HepG2 (cell line): ENCODE results near the gene SIRPA. TPM values are rescaled to one million over a fixed set of nuclear protein-coding genes. Genes with fewer than 3 reads are reported as not detected.

Experiments used
- ATAC-seq: fragments of 200-7000 bp; cut with Tn5 transposase; 3 replicates; pipeline ENCODE4 v1.9.1; 2020; ENCODE audit warnings: mild to moderate bottlenecking, moderate library complexity
- BruUV-seq: library from RNA; stranded (reverse); fragments of 400-500 nt; replicated peaks from 2 replicates; lab custom pipeline; 2021; lab: Mats Ljungman, UMichigan
- CTCF ChIA-PET: fragments of 300-600 bp; formaldehyde crosslinking; extraction: SDS; loops from one replicate; lab custom pipeline; 2021; ENCODE audit warnings: low total read pairs, inconsistent platforms, low intra/inter-chr PET ratio; lab: Yijun Ruan, JAX
- POLR2A ChIA-PET: fragments of 350-600 bp; sonication (Branson Sonifier 250); formaldehyde crosslinking; loops from one replicate; lab custom pipeline; 2020; ENCODE audit warnings: antibody characterized with exemption, inconsistent platforms; lab: Yijun Ruan, JAX
- DNase-seq: peaks from one replicate; pipeline ENCODE4 v3.0.0-alpha.2; 2015; ENCODE audit warnings: low spot score
- FAIRE-seq: peaks from 3 replicates; lab custom pipeline; 2011; peaks lifted over from hg19 to GRCh38; lab: Jason Lieb, UNC
- H2AFZ ChIP-seq: one replicate; pipeline ENCODE4 v1.6.1; 2011; ENCODE audit warnings: low read length, inconsistent platforms
- H3K27ac ChIP-seq: fragments of 300-600 bp; 3 replicates; pipeline ENCODE4 v1.8.0; 2011; ENCODE audit warnings: mixed run types, mild to moderate bottlenecking, mixed read lengths, low read length, inconsistent platforms; ENCODE audit not compliant: insufficient read depth; ENCODE audit errors: extremely low read length
- H3K27me3 ChIP-seq, 2 experiments: fragments of 200-600 bp in 1 of 2; 2 replicates in 1 of 2; 3 replicates in 1 of 2; pipeline versions ENCODE4 v1.6.0 to v1.8.0; 2011; ENCODE audit warnings: low read length in 2 of 2, mild to moderate bottlenecking in 2 of 2, moderate library complexity in 2 of 2, inconsistent platforms in 1 of 2; ENCODE audit not compliant: insufficient read depth in 2 of 2, control insufficient read depth in 1 of 2
- H3K36me3 ChIP-seq, 2 experiments: fragments of 200-600 bp in 1 of 2; replicated peaks in 1 of 2; 2 replicates in 1 of 2; 3 replicates in 1 of 2; pipeline versions ENCODE4 v1.5.1 to v1.8.0; 2011; ENCODE audit warnings: low read length in 2 of 2, inconsistent platforms in 1 of 2; ENCODE audit not compliant: insufficient read depth in 2 of 2, control insufficient read depth in 1 of 2
- H3K4me1 ChIP-seq: 2 replicates; pipeline ENCODE4 v1.5.1; 2012; ENCODE audit warnings: low read length, inconsistent platforms; ENCODE audit not compliant: insufficient read depth
- H3K4me2 ChIP-seq: 2 replicates; pipeline ENCODE4 v1.6.0; 2011; ENCODE audit warnings: low read depth, low read length, inconsistent platforms
- H3K4me3 ChIP-seq, 3 experiments: fragments of 200-600 bp in 1 of 3; sonication (generic), shearing (Covaris generic) in 1 of 3; replicated peaks in 1 of 3; 2 replicates each; pipeline ENCODE4 v1.5.1; 2011 to 2016; ENCODE audit warnings: low read length in 3 of 3, inconsistent platforms in 2 of 3, low read depth in 2 of 3, mild to moderate bottlenecking in 2 of 3, control low read depth in 1 of 3, mixed read lengths in 1 of 3; ENCODE audit not compliant: insufficient read depth in 1 of 3
- H3K79me2 ChIP-seq: one replicate; pipeline ENCODE4 v1.6.1; 2011; ENCODE audit warnings: low read length, inconsistent platforms; ENCODE audit not compliant: insufficient read depth
- H3K9ac ChIP-seq: 2 replicates; pipeline ENCODE4 v1.6.0; 2011; ENCODE audit warnings: mild to moderate bottlenecking, low read depth, low read length, inconsistent platforms; ENCODE audit not compliant: insufficient read depth
- H3K9me3 ChIP-seq: 2 replicates; pipeline ENCODE4 v1.5.1; 2012; ENCODE audit warnings: mild to moderate bottlenecking, low read length
- H4K20me1 ChIP-seq: 2 replicates; pipeline ENCODE4 v1.6.0; 2011; ENCODE audit warnings: inconsistent platforms, mild to moderate bottlenecking, low read length, moderate library complexity; ENCODE audit not compliant: insufficient read depth
- CHD4 ChIP-seq: fragments of 200-600 bp; sonication (generic); IDR thresholded peaks from 2 replicates; pipeline ENCODE4 v1.7.0; 2017; ENCODE audit warnings: mild to moderate bottlenecking, low read length, borderline replicate concordance
- FOXC1 ChIP-seq: sonication (generic); formaldehyde crosslinking; IDR thresholded peaks from 2 replicates; pipeline ENCODE4 v1.8.0; 2022; ENCODE audit warnings: mild to moderate bottlenecking, missing genetic modification reagents, borderline replicate concordance
- HNF4G ChIP-seq, 2 experiments: sonication (generic) in 1 of 2; formaldehyde crosslinking in 1 of 2; IDR thresholded peaks; 2 replicates each; pipeline versions ENCODE4 v1.4.0 to v1.6.1; 2011 to 2020; ENCODE audit warnings: borderline replicate concordance in 2 of 2, low read depth in 2 of 2, mild to moderate bottlenecking in 2 of 2, low read length in 1 of 2, missing genetic modification reagents in 1 of 2, moderate library complexity in 1 of 2
- MAFF ChIP-seq: IDR thresholded peaks from 2 replicates; pipeline ENCODE4 v1.6.1; 2011; ENCODE audit warnings: low read depth, low read length, improper control_type of control experiment
- MAFK ChIP-seq, 2 experiments: IDR thresholded peaks in 1 of 2; conservative IDR thresholded peaks in 1 of 2; 2 replicates each; pipeline ENCODE4 v1.6.1; 2011; ENCODE audit warnings: improper control_type of control experiment in 2 of 2, low read length in 2 of 2
- RFXANK ChIP-seq: IDR thresholded peaks from 2 replicates; pipeline ENCODE4 v1.6.1; 2016
- TMF1 ChIP-seq: sonication (generic); formaldehyde crosslinking; IDR thresholded peaks from 2 replicates; pipeline ENCODE4 v1.8.1; 2022; ENCODE audit warnings: low read depth, missing genetic modification reagents
- USF2 ChIP-seq, 2 experiments: sonication (generic) in 1 of 2; formaldehyde crosslinking in 1 of 2; IDR thresholded peaks; 2 replicates each; pipeline versions ENCODE4 v1.5.1 to v1.6.1; 2011 to 2020; ENCODE audit warnings: borderline replicate concordance in 1 of 2, low read depth in 1 of 2, low read length in 1 of 2, mild to moderate bottlenecking in 1 of 2, missing genetic modification reagents in 1 of 2, moderate library complexity in 1 of 2
- ZKSCAN8 ChIP-seq: IDR thresholded peaks from 2 replicates; pipeline ENCODE4 v1.6.1; 2016; ENCODE audit warnings: borderline replicate concordance, missing genetic modification reagents, missing compliant biosample characterization
- ZMYM3 ChIP-seq: sonication (generic); formaldehyde crosslinking; IDR thresholded peaks from 2 replicates; pipeline ENCODE4 v1.5.1; 2020; ENCODE audit warnings: mild to moderate bottlenecking, missing genetic modification reagents
- ZNF629 ChIP-seq: sonication (generic); formaldehyde crosslinking; conservative IDR thresholded peaks from 2 replicates; pipeline ENCODE4 v1.5.0; 2020; ENCODE audit warnings: missing genetic modification reagents
- WGBS: methylation state at CpG from one replicate; pipeline ENCODE4 v1.1.6; 2017; ENCODE audit warnings: low lambda C conversion rate; 5-methylcytosine and 5-hydroxymethylcytosine counted together
- in situ Hi-C: cut with HindIII; loops from 2 replicates; pipeline ENCODE4 v1.10.0; 2017; ENCODE audit warnings: low pct_unique_long_range_greater_than_20kb; ENCODE audit not compliant: extremely low pct_ligation_motif_present
- intact Hi-C: fragments of 100-400 bp; cut with micrococcal nuclease; formaldehyde crosslinking; loops from one replicate; pipeline ENCODE4 v1.10.0; 2022; ENCODE audit not compliant: unreplicated experiment
- polyA plus RNA-seq, 8 experiments: library from polyadenylated mRNA; depleted of rRNA in 3 of 8; stranded (reverse) in 7 of 8; unstranded in 1 of 8; fragments of >200 nt; fragmentation: Illumina TruSeq in 4 of 8; extraction: Trizol in 4 of 8; gene quantifications; 2 replicates each; pipeline versions ENCODE4 v1.2.1 to v1.2.3, GENCODE V29; 2011 to 2016; ENCODE audit warnings: low read depth in 4 of 8, missing spikeins in 1 of 8, mixed read lengths in 1 of 8; ENCODE audit not compliant: insufficient read depth in 1 of 8
- total RNA-seq, 5 experiments: library from RNA; depleted of rRNA; stranded (reverse); fragments of >200 nt; fragmentation: Illumina TruSeq; extraction: Trizol; gene quantifications; 2 replicates each; pipeline ENCODE4 v1.2.3, GENCODE V29; 2016; ENCODE audit warnings: low read depth in 1 of 5

The SIRPA gene
- total and polyA plus RNA-seq, 2 of the 13 experiments (the other 11 are each of a cell fraction or from before 2014, with no cell fraction given), result 7.2 to 17.6 TPM

- no peaks in the 10 kb centered on the region for H3K36me3 ChIP-seq
- no peak overlapping the region for H2AFZ ChIP-seq
- H3K27me3 ChIP-seq, result no peaks in the 10 kb centered on the region
- 64% methylated on average over 7 of the region's 7 CpGs for WGBS
- DNase-seq, result no peak
- H3K4me3 ChIP-seq, result no peak overlapping the region
- TF ChIP-seq MAFF (peak; percentile 31; the same call in 1 of the 2 replicates), ZMYM3 (CRISPR knock-in tag) (0 out of 2 replicates have a peak, but pooled peaks have one; percentile 35), RFXANK (no peak), CHD4 (0 out of 2 replicates have a peak, but pooled peaks have one; percentile 35), FOXC1 (no peak), TMF1 (no peak), ZKSCAN8 (CRISPR knock-in tag) (peak; percentile 71; the same call in 1 of the 2 replicates), USF2 (IDR thresholded peaks at IDR 0.05; ENCODE audit: low read depth, low read length) (peak; percentile 75), USF2 (CRISPR knock-in tag; IDR thresholded peaks at IDR 0.05; ENCODE audit: borderline replicate concordance) (no peak), HNF4G (IDR thresholded peaks at IDR 0.05; ENCODE audit: borderline replicate concordance, low read depth, low read length) (peak; percentile 24; the same call in 1 of the 2 replicates), HNF4G (CRISPR knock-in tag; IDR thresholded peaks at IDR 0.05; ENCODE audit: borderline replicate concordance, low read depth) (no peak), ZNF629 (CRISPR knock-in tag) (peak; percentile 52; the same call in 1 of the 2 replicates), MAFK (conservative IDR thresholded peaks at IDR 0.05 in 1 of 2, IDR thresholded peaks at IDR 0.05 in 1 of 2; ENCODE audit: low read length in 2 of 2) (peak; percentile 35 to 62)
- TF ChIP-seq, all 625 proteins: peak for 8
- in situ Hi-C loops, result no loop called here
- intact Hi-C loops, result loop anchor here (1.0 kb wide), 1 partner anchor 61 kb away; no protein-coding TSS in a partner anchor
- Histone ChIP-seq H3K4me1 (peaks cover 69% of the 10 kb centered on the region), H3K4me2 (no peak overlapping the region), H3K79me2 (no peaks in the 10 kb centered on the region), H3K9ac (no peak overlapping the region), H3K9me3 (no peaks in the 10 kb centered on the region), H4K20me1 (no peaks in the 10 kb centered on the region), H3K27ac (no peak overlapping the region)
- FAIRE-seq (no peak), ATAC-seq (no peak)
- no TSS peak for BruUV-seq
- POLR2A ChIA-PET, result no interaction called here
- CTCF ChIA-PET, result no interaction called here
Measured at GRCh38 chr20:1871807-1872458, 23.3 kb upstream of the SIRPA start.
